Ammon's horn (tissue), 1 donor: ENCODE results near the gene MIOS.
"Not testable (repeated sequence)": the region's sequence is repeated elsewhere in the genome, so short reads cannot be mapped to it uniquely, and the experiment has no call there.

Experiments
- DNase-seq: peaks from one replicate; pipeline ENCODE4 v3.0.0-alpha.2; 2016; ENCODE audit warnings: low spot score

MIOS gene

DNA sequence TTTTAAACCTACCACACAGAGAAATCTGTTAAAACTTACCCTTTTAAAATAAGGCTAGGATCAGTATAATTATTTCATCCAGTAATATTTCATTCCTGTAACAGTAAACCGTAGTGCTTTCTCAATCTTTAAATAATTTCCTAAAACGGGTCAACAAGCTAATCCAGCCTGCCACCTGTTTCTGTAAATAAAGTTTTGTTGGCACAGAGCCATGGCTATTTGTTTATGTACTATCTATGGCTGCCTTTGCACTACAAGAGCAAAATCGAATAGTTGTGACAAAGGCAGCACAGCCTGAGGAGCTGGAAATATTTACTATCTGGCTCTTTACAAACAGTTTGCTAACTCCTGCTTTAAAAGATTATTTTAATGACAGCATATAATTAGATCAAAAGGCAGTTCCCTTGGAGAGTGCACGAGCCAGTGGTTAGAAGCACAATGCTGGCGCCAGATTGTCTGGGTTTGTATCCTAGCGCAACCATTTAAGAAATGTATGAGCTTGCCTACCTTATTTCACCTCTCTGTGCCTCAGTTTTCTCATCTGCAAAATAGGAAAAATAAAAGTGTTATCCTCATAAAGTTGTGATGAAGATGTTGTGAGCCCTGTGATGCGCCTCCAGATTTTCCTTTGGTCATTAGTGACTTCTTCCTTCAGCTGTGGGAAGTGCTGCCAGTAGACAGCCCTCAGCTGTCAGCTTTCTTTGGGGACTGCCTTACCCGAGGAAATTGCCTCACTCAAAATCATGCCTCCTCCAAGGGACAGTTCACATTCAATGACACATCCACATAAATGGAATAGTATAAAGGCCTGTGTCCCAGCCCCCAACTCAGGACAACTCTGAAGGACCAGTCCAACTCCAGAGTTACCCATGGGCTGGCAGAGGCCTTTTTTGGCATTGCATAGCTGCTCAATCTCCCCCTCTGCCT, 11.8 kb upstream of the MIOS start:
- DNase-seq = no peak

DNA sequence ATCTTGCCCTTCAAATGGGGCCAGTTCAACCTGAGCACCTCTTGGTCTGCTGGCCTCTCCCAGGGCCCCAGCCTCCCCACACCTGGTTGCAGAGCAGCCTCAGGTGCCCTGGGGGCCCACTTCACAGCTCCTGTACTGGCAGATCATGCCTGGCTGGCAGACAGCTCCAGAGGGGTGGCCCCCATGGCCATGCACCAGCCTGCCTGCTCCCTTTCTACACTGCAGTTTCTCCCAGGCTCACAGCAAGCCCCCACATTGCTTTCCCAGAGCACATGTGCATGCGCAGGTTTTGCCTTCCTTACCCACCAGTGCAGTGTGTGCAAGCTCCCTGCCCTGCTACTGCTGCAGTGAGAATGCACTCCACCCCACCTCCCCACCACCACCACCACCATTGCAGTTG, 9.8 kb upstream of the MIOS start:
- no peak for DNase-seq

DNA sequence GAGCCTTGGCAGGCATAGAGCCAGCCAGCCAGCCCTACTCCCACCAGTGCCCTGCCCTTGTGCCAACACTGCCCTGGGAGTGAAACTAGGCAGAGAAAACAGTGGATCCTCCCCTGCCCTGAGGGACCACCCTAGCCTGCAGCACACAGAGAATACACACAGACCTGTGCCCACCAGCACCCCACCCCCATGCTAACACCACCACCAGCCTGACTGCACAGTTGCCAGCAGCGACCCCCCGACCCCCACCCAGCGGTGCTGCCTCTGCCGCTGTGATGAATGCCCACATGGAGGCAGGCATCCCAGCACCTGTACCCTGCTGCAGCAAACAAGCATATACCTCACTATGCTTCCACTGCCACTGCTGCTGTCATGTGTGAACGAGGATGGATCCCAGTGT, 9.4 kb upstream of the MIOS start:
- DNase-seq = no peak

DNA sequence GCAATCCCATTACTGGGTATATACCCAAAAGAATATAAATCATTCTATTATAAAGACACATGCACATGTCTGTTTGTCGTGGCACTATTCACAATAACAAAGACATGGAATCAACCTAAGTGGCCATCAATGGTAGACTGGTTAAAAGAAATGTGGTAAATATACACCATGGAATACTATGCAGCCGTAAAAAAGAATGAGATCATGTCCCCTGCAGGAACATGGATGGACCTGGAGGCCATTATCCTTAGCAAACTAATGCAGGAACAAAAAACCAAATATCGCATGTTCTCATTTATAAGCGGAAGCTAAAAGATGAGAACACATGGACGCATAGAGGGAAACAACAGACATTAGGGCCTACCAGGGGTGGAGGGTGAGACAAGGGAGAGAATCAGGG, 5.1 kb upstream of the MIOS start:
- DNase-seq = not testable (repeated sequence)

DNA sequence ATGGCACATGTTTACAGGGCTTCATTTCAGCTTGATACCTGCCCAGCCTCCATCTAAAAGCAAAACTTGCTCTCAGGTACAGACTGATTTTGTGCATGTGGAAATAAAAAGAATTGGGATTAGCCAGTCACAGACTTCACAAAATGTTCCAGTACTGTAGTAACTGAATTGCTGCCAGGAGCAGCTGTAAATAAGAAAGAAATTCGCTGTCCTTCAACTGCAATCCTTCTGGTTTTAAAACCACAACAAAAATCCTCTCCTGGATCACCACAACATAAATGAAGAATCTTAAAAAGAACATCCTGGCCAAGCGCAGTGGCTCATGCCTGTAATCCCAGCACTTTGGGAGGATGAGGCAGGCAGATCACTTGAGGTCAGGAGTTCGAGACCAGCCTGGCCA, 3.9 kb upstream of the MIOS start:
- DNase-seq = no peak

DNA sequence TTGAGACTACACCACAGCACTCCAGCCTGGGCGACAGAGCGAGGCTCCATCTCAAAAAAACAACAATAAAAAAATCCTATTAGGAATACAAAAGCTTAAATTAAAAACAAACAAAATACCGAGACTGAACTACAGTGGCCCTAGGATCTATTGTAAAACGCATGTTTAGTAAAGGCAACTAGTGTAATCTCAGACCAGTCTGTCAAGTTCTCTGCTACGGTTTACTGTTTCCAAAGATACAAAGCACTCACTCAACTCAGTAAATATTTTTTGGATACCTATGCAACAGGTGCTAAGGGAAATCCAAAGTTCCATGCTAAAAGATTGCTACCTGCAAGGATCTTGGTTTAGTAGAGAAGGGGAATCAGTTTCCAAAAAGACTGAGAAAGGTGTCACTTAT, 3.4 kb upstream of the MIOS start:
- DNase-seq = no peak

DNA sequence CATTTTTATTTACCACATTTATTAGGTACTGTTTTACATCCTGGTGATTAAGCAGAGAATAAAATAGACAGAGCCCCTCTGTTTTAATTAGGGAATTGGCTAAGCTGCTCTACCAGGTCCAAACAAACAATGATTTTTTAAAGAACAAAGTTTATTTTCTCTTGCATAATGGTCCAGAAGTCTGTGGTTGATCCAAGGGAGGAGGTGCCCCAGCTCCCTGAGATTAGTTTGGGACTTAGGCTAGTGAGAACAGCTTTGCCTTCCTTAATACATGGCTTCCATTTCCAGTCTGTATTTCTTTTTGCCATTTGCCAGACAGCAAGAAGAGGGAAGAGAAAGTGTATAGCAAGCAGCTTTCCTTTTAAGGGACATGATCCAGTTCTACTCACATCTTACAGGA, 2.9 kb upstream of the MIOS start:
- DNase-seq = no peak

DNA sequence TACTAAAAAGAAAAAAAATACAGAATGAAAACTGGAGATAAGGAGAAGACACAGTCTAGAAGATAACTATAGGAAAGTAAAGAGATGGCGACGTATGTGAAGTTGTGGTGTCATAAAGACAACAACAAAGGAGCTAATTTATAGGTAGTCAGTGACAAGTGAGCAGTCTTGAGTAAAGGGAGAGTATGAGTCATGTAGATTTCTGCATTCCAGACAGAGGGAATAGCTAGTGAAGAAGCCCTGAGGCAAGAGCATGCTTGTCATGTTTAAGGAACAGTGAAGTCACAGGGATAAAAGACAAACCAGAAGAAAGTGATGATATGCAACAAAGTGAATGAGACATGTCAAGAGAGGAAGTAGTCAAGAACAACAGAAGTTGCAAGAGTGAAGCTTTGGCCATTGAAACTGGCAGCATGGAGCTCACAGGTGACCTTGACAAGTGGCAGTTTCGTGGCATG, 2.3 kb upstream of the MIOS start:
- DNase-seq = no peak

DNA sequence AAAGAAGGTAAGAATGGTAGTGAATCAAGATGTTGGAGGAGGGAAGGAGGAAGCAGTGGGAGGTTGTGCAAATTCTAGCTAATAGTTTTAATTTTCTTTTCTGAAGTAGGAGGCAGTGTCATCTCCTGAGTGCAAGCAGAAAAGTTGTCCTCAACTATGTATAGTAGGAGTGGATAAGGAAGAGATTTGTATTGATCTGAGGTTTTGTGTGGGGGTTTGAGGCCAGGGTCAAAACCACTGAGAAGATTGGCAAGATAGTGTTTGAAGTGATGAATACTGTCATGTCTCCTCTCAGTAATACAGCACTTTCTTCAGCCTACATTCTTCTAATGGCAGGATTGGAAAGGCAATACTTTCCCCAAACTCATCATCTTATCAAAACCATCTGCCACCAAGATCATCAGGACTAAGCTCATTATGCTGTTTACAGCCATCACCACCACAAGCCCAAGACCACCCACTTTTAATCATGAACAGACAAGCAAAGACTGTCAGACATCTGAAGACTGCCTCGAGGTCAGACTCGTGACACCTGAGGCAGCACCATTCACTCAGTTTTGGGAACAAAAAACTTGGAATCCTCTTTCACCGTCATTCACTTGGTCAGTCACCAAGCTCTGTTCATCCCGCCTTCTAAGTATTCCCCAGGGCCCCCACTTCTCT, 1.5 kb upstream of the MIOS start:
- DNase-seq = no peak

DNA sequence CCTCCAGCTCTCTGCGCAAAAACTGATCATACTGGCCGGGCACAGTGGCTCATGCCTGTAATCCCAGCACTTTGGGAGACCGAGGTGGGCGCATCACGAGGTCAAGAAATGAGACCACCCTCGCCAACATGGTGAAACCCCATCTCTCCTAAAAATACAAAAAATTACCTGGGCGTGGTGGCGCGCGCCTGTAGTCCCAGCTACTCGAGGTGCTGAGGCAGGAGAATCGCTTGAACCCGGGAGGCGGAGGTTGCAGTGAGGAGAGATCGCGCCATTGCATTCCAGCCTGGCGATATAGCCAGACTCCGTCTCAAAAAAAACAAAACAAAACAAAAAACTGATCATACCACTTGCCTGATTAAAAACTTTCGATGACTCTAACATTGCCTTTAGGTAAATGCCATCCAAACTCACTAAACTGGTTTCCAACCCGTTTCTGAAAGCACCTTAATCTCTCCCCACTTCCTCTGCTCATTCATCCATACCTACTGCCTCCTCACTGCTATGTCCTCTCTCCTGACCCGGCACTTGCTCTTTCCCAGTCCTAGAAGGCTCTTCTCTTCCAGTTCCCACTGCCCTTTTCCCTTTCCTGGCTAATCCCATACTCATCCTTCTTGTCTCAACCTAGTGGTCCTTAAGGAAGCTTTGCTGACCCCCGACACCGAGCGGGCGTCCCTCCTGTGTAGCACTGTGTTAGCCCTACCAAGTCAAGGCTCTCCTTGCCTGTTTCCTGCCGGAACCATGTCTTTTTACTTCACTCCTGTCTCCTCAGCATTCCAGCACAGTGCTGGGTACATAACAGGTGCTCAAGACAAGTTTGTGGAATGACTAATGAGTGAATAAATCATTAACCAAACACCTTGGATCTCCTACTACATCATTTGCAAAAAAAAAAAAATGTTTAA, 686 bp upstream of the MIOS start:
- peak; percentile 23 for DNase-seq

DNA sequence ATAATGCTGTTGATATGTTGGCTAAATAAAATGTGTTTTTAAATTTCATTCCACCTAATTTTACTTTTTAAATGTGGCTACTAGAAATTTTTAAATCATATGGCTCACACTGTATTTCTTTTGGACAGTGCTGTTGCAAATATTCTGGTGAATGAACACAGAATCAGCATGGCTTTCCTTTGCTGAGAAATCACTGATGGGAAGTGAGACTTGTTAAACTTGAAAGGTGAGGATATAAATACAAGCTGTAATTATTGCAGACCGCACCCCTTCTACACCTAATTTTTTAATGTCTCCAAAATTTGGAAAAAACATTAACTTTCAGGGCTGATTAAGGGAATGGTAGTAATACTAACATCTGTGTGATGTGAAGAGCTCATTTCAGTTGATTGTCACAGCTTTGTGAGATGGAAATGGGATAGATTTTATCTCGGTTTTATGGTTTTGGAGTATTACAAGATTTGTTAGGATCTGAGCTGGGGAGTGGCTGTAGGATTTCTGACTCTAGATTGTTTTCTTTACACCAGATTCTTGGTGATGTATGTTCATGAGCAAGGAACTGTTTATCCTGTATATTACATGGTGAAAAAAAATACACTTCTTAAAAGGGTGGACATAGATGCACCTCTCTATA, 1.3 kb downstream of the MIOS start:
- DNase-seq = no peak

DNA sequence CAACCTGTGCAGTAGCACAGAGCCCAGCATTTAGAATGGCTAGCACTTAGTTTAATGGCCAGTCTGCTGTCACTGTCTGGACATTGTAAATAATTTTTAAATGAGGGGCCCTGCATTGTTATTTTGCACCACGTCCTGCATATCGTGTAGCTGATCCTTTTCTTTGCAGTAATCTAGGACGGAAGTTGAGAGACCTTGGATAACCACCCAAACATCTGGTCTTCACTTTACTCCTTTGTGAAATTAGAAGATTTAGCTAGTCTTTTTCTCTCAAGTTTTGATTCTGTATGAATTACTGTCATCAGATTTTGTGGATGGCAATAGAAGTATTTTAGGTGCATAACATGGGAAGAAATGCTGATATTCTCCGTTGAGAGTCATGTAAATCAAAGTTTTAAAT, 1.9 kb downstream of the MIOS start:
- DNase-seq = no peak

DNA sequence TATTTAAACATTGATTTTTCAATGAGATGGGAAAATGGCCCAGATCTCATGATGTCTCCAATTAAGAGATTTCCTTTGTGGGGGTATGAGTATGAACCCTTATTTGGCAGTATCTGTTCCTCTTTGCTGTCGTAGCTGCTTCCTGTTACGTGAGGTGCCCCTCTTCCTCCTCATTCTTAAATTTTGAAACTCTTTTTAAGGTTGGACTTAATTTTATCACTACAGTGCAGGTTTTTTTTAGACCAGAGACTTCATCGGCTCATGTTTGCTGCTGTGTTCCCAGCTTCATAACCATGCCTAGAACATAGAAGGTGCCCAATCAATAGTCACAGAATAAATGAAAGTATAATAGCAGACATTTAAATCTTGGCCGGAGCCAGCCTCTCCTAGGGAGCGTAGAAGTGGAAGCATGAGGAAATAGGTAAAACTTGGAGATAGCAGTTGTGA, 2.4 kb downstream of the MIOS start:
- DNase-seq = peak; percentile 31

DNA sequence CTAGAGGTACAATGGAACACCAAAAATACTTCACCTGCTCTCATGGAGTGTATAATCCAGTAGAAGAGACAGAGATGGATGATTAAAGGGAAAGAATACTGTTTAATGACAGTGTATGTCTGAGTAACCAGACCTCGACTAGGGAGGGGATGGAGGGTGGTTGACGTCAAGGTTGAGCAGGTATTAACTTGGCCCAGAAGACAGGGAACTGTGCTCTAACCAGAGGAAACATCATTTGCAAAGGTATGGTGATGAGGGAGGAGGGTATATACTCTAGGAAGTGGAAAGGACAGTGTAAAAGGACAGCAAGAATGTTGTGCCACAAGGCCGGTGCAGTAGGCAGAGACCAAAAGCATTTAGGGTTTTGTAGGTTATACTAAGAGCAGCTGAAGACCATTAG, 2.9 kb downstream of the MIOS start:
- DNase-seq = no peak

DNA sequence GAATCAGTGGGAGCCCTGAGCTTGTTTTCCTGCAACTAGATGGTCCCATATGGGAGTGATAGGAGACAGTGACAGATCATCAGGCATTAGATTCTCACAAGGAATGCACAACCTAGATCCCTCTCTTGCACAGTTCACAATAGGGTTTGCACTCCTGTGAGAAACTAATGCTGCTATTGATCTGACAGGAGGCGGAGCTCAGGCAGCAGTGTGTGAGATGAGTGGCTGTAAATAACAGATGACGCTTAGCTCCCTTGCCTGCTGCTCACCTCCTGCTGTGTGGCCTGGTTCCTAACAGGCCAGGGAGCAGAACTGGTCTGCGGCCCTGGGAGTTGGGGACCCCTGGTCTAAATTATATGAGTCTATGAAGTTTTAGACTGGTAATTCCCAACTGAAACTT, 3.9 kb downstream of the MIOS start:
- no peak for DNase-seq

DNA sequence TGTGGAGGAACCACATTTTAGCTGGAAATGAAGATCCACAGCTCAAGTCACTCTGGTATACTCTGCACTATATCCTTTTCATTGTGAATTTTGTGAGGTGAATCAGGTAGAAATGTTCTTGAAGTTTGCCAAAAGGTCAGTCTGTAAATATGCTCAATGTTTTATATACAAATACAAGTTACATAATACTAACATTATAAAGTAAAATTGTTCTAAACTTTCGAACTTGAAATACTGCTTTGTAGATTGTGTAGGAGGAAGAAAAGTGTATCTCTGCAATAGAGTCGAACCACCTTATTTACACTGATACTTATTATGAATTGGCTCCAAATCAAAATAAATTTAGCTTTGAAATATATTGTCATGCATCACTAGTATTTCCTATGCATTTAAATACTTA, 7.0 kb downstream of the MIOS start:
- no peak for DNase-seq

DNA sequence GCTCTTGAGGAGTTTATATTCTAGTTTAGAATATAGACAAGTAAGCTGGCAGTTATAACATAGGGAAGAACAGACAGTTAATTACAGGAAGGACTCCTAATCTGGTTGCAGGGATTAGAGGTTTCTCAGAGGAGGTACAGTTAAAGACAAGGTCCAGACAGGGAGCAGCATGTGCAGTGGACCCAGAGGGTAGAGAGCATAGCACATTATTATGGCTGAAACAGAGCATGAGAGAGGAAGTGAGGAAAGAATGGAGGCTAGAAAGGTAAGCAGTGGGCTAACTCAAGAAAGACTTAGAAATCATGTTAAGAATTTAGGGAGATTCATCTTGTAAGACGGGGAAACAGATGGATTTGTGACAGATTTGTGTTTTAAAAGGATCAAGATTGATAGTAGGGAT, 9.7 kb downstream of the MIOS start:
- no peak for DNase-seq

DNA sequence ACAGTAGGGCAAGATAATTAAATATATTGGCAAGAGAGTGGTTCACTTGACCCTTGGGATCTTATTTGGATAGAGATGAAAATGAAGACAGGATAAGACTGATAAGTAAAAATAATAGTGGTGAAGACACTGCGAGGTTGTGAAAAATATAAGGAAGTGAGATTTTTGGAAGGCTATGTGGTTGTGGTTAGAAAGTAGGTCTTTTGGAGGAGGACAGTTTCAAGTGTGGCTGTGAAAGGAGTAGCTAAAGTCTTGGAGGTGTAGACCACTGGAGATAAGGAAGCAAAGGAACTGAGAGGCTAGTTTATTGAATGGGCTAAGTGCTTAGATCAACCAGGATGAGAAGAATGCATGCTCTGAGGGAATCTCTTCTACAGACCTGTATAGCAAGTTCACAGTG, 11.2 kb downstream of the MIOS start:
- no peak for DNase-seq

DNA sequence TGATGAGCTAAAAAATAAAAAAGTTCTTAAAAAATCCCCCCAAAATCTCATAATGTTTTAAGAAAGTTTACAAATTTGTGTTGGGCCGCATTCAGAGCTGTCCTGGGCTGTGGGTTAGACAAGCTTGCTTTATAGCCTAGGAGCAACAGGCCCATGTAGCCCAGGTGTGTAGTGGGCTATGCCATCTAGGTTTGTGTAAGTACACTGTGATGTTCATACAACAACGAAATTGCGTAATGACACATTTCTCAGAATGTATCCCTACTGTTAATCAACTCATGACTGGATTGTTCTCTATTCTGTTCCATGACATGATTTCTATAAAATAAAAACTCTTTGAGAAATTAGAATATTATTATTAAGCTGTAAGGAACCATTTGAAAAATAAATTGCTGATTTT, 13.0 kb downstream of the MIOS start:
- no peak for DNase-seq

DNA sequence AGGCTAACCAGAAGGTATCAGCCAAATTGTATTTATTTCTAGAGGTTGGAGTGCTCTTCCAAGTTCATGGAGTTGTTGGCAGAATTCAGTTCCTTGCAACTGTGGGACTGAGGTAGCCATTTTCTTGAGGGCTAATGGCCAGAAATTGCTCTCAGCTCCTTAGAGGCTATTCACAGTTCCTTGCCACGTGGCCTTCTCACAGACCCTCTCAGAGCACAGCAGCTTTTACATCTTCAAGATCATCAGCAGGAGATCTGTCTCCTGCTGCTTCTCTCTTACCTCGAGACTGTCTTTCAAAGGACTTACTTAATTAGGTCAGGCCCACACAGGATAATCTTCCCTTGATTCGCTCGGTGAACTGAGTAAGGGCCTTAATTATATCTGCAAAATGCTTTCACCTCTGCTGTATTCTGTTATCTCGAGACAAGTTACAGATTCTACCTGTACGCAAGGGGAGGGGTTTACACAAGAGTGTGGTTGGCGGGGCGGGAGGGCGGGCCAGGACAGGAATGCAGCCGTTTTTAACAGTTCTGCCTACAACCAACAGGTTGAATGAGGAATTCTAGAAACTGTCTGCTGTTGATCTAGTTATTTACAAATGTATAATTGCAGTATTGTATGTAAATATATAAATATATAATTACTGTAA, 15.0 kb downstream of the MIOS start:
- DNase-seq = no peak

DNA sequence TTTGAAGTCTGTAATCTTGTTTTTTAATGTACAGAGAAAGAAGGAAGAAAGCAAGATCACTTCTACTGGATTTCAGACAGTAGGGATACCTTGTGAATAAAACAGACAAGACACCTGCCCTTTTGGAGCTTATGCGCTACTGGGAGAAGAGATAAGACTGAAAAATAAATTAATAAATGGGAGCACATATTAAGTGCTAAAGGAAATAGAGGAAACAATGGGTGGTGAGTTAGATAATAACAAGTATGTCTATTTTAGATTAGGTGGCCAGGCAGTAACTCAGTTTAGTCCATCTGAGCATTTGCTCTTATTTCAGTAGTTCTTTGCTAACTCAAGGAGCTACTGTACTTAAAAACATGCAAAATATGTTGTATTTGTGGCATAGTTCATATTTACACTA, 15.9 kb downstream of the MIOS start:
- no peak for DNase-seq
